ENCODE measurements around the gene PRKCE. TPM values are rescaled to one million over a fixed set of nuclear protein-coding genes. Genes with fewer than 3 reads are reported as not detected.

Gene PRKCE
- polyA plus RNA-seq, 1 of the 3 experiments (the other 2 are of a cell fraction): 16.3 TPM

DNA sequence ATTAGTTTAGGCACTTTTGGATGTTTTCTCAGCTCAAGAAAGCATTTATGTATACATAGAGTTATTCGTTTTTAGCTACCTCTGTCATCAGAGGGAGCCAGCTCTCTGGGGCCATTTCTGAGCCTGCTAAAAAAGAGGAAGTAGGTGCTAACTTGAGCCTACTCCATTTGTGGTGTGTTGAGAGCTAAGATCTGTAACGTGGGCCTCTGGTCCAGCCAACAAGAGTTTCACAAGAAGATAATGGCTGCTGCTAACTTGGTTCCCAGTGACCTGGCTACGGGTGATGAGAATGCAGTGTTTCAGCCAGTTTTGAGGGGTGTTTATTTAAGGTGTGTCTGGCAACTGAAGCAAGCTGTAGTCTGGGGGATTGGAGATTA, 182.5 kb downstream of the PRKCE start:
- no peaks in the 10 kb centered on the region for H3F3A ChIP-seq (replicated peaks; ENCODE audit: insufficient read depth)
- DNase-seq: no peak
- no peaks in the 10 kb centered on the region for H3K9me2 ChIP-seq
- CTCF ChIA-PET: interaction anchor here (0.8 to 1.8 kb wide), 7 partner anchors 10 to 191 kb away, joined by 3 to 6 read pairs (median 4); no protein-coding TSS in a partner anchor
- H3K36me3 ChIP-seq (replicated peaks in 1 of 2; ENCODE audit: control insufficient read depth in 1 of 2, insufficient read depth in 2 of 2, low read length in 1 of 2): no peaks in the 10 kb centered on the region
- POLR2A ChIA-PET: interaction anchor here (1.5 kb wide), 1 partner anchor 10 kb away, joined by 5 read pairs; no protein-coding TSS in a partner anchor
- no peaks in the 10 kb centered on the region for H4K20me1 ChIP-seq (ENCODE audit: insufficient read depth)
- no peak overlapping the region for H3K27ac ChIP-seq (ENCODE audit: low read depth in 2 of 2, low read length in 1 of 2)
- H3K4me2 ChIP-seq: no peak overlapping the region
- H3K9me3 ChIP-seq: peaks cover 7% of the 10 kb centered on the region; the same call in 1 of the 2 replicates
- 93% methylated on average over 3 of the region's 3 CpGs for WGBS (ENCODE audit: low lambda C conversion rate)
- H3K27me3 ChIP-seq (ENCODE audit: insufficient read depth): no peaks in the 10 kb centered on the region
- TF ChIP-seq RXRA (IDR thresholded peaks at IDR 0.05; ENCODE audit: borderline replicate concordance, low read depth) (no peak), MXI1 (IDR thresholded peaks at IDR 0.05; ENCODE audit: low read depth, low read length) (no peak)
- TF ChIP-seq, protein P1, sequence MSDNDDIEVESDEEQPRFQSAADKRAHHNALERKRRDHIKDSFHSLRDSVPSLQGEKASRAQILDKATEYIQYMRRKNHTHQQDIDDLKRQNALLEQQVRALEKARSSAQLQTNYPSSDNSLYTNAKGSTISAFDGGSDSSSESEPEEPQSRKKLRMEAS (IDR thresholded peaks at IDR 0.05; ENCODE audit: low read depth): no peak
- H3K4me3 ChIP-seq (ENCODE audit: low read depth in 2 of 2, low read length in 1 of 2): no peak overlapping the region
- H3K4me1 ChIP-seq (ENCODE audit: control insufficient read depth in 1 of 2, insufficient read depth in 2 of 2, low read depth in 1 of 2, low read length in 1 of 2): peaks cover 0 to 6% of the 10 kb centered on the region in 2 experiments; a peak in 2 of 4 replicates
- H3K9ac ChIP-seq: no peak overlapping the region
- H2AFZ ChIP-seq (ENCODE audit: low read depth): no peak overlapping the region
- H3K79me2 ChIP-seq (ENCODE audit: insufficient read depth): no peaks in the 10 kb centered on the region

- Histone ChIP-seq H3K9ac (no peak overlapping the region), H3K36me3 (replicated peaks in 1 of 2; ENCODE audit: control insufficient read depth in 1 of 2, insufficient read depth in 2 of 2, low read length in 1 of 2) (no peaks in the 10 kb centered on the region), H4K20me1 (ENCODE audit: insufficient read depth) (no peaks in the 10 kb centered on the region), H3K27me3 (ENCODE audit: insufficient read depth) (no peaks in the 10 kb centered on the region), H3K9me3 (peaks cover 7% of the 10 kb centered on the region; the same call in 1 of the 2 replicates), H3K79me2 (ENCODE audit: insufficient read depth) (no peaks in the 10 kb centered on the region), H3K4me1 (ENCODE audit: control insufficient read depth in 1 of 2, insufficient read depth in 2 of 2, low read depth in 1 of 2, low read length in 1 of 2) (peaks cover 3 to 10% of the 10 kb centered on the region in 2 experiments; a peak in 2 of 4 replicates), H3K4me3 (ENCODE audit: low read depth in 2 of 2, low read length in 1 of 2) (no peak overlapping the region), H3F3A (replicated peaks; ENCODE audit: insufficient read depth) (no peaks in the 10 kb centered on the region), H3K9me2 (no peaks in the 10 kb centered on the region), H3K27ac (ENCODE audit: low read depth in 2 of 2, low read length in 1 of 2) (no peak overlapping the region), H2AFZ (ENCODE audit: low read depth) (no peak overlapping the region), H3K4me2 (no peak overlapping the region)
- 91% methylated on average over 6 of the region's 6 CpGs for WGBS (ENCODE audit: low lambda C conversion rate)
- TF ChIP-seq CHD2 (IDR thresholded peaks at IDR 0.05; ENCODE audit: low read length, partially characterized antibody) (no peak), NRF1 (IDR thresholded peaks at IDR 0.05; ENCODE audit: low read depth, low read length) (no peak), USF1 (IDR thresholded peaks at IDR 0.05; ENCODE audit: borderline replicate concordance, low read depth) (no peak), TAF1 (IDR thresholded peaks at IDR 0.05; ENCODE audit: borderline replicate concordance, low read depth, low read length) (no peak), EZH2phosphoT487 (IDR thresholded peaks at IDR 0.05; ENCODE audit: borderline replicate concordance, low read depth) (no peak), ZBTB33 (IDR thresholded peaks at IDR 0.05; ENCODE audit: borderline replicate concordance, low read depth) (no peak), SMC3 (IDR thresholded peaks at IDR 0.05; ENCODE audit: low read depth, low read length) (no peak), RFX5 (IDR thresholded peaks at IDR 0.05; ENCODE audit: low read length) (no peak), FOXM1 (IDR thresholded peaks at IDR 0.05; ENCODE audit: low read depth) (no peak), MEF2A (IDR thresholded peaks at IDR 0.05; ENCODE audit: borderline replicate concordance, low read depth) (no peak), POLR2AphosphoS5 (IDR thresholded peaks at IDR 0.05; ENCODE audit: low read depth, low read length) (no peak), FOSL2 (IDR thresholded peaks at IDR 0.05; ENCODE audit: borderline replicate concordance, low read depth) (no peak), GATA2 (CRISPR knock-in tag; IDR thresholded peaks at IDR 0.05) (no peak), FOXJ3 (CRISPR knock-in tag; IDR thresholded peaks at IDR 0.05) (no peak), TEAD4 (IDR thresholded peaks at IDR 0.05; ENCODE audit: borderline replicate concordance, insufficient read depth) (no peak)
- TF ChIP-seq, protein P2, sequence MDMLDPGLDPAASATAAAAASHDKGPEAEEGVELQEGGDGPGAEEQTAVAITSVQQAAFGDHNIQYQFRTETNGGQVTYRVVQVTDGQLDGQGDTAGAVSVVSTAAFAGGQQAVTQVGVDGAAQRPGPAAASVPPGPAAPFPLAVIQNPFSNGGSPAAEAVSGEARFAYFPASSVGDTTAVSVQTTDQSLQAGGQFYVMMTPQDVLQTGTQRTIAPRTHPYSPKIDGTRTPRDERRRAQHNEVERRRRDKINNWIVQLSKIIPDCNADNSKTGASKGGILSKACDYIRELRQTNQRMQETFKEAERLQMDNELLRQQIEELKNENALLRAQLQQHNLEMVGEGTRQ (IDR thresholded peaks at IDR 0.05; ENCODE audit: borderline replicate concordance, low read depth, low read length): no peak
- TF ChIP-seq, protein P3, sequence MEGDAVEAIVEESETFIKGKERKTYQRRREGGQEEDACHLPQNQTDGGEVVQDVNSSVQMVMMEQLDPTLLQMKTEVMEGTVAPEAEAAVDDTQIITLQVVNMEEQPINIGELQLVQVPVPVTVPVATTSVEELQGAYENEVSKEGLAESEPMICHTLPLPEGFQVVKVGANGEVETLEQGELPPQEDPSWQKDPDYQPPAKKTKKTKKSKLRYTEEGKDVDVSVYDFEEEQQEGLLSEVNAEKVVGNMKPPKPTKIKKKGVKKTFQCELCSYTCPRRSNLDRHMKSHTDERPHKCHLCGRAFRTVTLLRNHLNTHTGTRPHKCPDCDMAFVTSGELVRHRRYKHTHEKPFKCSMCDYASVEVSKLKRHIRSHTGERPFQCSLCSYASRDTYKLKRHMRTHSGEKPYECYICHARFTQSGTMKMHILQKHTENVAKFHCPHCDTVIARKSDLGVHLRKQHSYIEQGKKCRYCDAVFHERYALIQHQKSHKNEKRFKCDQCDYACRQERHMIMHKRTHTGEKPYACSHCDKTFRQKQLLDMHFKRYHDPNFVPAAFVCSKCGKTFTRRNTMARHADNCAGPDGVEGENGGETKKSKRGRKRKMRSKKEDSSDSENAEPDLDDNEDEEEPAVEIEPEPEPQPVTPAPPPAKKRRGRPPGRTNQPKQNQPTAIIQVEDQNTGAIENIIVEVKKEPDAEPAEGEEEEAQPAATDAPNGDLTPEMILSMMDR (IDR thresholded peaks at IDR 0.05): no peak
- TF ChIP-seq, protein P1 (IDR thresholded peaks at IDR 0.05; ENCODE audit: low read depth): no peak
- no peak for DNase-seq
- ChIA-PET CTCF (interaction anchor here (0.8 to 1.8 kb wide), 7 partner anchors 10 to 192 kb away, joined by 3 to 6 read pairs (median 4); no protein-coding TSS in a partner anchor), POLR2A (interaction anchor here (0.6 to 1.5 kb wide), 2 partner anchors 10 to 30 kb away, joined by 3 to 5 read pairs; no protein-coding TSS in a partner anchor)
These were observed 182.9 kb downstream of the PRKCE start for GRCh38 chr2:45834372-45834771.

All from SK-N-SH (cell line).